OCI-M1 (cell line): Measurements from ENCODE around the gene GPHN.
A peak's percentile ranks its signal among the peaks of the same experiment; 100 is the strongest.
"Not testable (repeated sequence)": the region's sequence is repeated elsewhere in the genome, so short reads cannot be mapped to it uniquely, and the experiment has no call there.

Source experiments
- DNase-seq: peaks from one replicate; lab custom pipeline; 2025; lab: John Stamatoyannopoulos, UW

The GPHN gene

GRCh38 chr14:67059596-67059995, 551.6 kb downstream of the GPHN start:
- no peak for DNase-seq

- DNase-seq = no peak
These were observed 552.6 kb downstream of the GPHN start for GRCh38 chr14:67060546-67060945.

GRCh38 chr14:67067070-67067814, 559.3 kb downstream of the GPHN start:
- not testable (repeated sequence) for DNase-seq

DNA sequence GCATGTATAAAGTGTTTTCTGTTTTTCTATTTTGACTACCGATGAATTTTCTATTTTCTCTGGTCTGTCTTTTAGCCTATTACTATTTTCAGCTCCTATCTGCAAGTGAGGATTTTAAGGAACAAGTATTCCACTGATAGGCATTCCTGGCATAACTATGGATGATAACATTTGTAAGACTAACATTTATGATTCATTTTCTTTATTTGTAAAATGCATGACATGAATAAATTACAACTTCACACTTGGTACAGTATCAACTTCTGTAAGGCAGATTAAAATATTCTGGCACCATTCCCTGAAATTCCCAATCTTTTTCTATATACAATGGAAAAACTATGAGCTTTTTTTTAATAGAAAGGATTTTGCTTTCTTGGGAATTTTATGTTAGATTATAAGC, 560.3 kb downstream of the GPHN start:
- DNase-seq = no peak

- DNase-seq = no peak
These were observed 563.6 kb downstream of the GPHN start for GRCh38 chr14:67071506-67071905.

DNA sequence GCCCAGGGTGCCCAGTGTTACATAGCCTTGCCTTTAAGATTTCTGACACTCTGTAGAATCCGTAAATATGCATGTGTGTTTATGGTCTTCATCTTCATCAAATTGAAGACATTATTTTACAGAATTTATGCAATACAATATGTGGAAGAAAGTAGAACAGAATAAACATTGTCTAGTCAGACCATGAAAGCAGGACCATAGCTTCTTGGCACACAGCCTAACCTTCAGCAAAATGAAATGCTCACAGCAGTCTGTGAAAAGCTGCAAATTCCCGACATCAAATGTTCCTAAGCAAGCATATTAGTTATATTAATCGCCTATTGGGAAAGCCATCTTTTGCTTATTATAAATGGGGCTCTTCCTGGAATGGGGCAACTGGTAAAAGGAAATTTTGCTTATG, 570.0 kb downstream of the GPHN start:
- no peak for DNase-seq

DNA sequence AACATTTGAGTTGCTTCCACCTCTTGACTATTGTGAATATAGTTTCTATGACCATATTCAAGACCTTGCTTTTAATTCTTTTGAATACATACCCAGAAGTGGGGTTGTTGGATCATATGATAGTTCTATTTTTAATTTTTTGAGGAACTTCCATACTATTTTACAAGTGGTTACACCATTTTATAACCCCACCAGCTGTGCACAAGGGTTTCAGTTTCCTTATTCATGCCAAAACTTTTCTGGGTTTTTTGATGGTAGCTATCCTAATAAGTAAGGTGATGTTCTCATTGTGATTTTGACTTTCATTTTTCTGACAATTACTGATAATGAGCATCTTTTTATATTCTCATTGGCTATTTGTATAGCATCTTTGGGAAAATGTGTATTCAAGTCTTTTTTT, 571.9 kb downstream of the GPHN start:
- no peak for DNase-seq

GRCh38 chr14:67108230-67108629, 600.3 kb downstream of the GPHN start:
- DNase-seq = no peak

- DNase-seq = no peak
These were observed 603.1 kb downstream of the GPHN start for GRCh38 chr14:67111022-67111421.

DNA sequence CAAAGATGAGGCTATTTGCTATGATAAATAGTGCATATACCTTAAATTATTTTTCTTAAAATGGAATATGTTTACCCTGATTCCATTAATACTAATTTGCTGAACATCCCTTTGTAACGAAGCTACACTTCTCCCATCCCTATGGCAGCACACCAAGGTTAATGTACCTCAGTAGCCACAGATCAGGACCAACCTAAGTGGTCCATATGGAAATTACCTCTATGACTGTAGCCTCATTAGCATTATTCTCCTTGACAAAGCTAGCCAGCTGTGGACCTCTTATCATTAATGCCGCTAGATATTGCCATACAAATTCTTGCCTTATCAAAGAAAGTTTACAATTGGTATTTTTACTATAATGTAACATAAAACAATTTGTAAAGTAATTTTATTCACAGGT, 604.4 kb downstream of the GPHN start:
- no peak for DNase-seq

- DNase-seq = no peak
These were observed 619.2 kb downstream of the GPHN start for GRCh38 chr14:67127174-67127573.

GRCh38 chr14:67129768-67130167, 621.8 kb downstream of the GPHN start:
- DNase-seq = no peak

- DNase-seq = no peak
These were observed 623.7 kb downstream of the GPHN start for GRCh38 chr14:67131691-67132090.

GRCh38 chr14:67133144-67133543, 625.2 kb downstream of the GPHN start:
- DNase-seq = no peak

- peak; percentile 6 for DNase-seq
These were observed 625.9 kb downstream of the GPHN start for GRCh38 chr14:67133595-67134441.

DNA sequence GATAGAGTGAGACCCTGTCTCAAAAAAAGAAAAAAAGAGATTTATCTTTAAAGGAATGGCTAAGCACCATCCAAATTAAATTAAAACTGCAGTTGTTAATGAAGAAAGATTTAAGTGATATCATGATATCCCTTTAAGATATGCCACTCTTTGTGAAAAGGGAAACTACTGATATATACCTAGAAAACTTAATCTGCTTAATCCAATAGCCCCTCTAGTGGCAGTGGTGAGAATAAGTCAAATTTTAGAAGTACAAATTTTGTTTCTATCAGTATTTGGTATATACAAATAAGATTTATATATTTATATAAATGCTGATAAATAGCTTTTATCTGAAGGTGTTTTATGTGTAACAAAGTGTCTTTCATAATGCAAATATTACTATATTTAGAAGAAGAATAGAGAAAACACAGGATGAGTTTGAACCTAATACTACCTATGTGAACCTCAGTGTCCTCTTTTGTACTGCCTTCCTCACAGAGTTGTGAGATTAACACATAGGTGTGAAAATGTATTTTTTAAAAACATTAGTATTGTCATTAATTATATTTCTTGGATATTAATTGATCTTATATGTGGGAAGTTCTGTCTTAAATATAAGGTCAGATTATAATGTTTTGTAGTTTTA, 629.9 kb downstream of the GPHN start:
- peak; percentile 37 for DNase-seq

DNA sequence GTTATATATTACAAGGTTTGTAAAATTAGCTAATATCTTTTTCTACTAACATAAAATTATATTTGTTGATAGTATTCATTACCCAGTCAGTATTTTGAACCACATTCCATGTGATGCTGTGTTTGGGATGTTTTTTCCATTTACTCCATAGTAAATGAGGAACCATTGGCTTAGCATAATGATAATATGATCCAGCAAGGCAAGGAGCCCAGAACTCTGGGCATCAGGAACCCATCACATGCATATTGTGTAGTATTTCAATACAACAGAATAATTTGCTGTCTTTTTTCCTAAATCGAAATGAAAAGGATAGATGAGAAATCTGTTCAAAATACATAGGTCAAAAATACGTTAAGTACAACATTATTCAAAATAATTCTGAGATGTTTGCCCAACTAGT, 632.6 kb downstream of the GPHN start:
- no peak for DNase-seq

DNA sequence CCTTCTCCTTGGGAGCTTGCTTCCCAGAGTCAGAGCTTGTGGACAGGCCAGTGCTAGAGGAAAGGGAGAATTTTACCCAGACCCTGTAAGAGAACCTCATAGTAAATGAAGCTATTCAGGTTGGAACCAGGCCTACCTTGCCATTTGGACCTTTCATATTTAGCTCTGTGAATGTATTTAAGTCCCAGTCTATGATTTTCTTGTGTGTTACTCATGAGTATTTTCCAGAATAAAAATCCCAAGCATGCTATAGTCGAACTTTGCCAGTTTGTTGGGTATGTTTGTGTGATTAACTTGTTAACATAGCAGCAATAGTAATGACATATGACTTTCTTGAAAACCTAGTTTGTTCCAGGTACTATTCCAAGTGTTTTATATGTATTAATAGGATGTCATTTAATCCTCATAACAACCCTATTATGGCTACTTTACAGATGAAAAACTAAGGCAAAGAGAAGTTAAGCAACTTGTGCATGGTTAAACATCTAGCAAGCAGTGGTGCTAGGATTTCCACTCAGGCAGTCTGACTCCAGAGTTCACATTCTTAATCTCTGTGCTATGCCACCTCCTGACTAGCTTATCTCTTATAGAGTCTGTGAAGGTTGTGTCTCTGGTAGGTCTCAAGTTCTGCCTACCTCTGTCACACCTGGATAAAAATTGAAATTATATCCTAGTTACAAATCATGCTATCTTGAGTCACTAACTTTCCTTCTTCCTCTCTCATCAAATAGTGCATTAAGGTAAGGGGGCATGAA, 633.4 kb downstream of the GPHN start:
- no peak for DNase-seq

- no peak for DNase-seq
These were observed 643.2 kb downstream of the GPHN start for GRCh38 chr14:67151082-67151666.

GRCh38 chr14:67158566-67158965, 650.6 kb downstream of the GPHN start:
- DNase-seq = no peak

DNA sequence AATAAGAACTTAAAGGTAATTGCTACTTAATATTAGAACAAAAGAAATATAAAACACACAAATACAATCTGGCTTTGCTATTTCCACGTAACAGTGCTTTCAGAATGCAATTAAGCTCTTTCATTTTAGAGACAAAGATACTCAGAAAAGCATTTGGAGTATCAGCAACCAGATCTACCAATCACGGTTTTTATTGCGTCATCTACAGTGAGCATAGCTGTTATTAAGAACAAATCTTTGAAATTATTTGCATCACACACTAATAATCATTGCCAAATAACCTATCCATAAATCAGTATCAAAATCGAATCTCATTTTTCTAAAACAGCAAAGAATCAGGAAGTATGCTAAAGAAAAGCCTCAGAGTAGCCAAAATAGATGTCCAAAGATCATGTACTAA, 654.4 kb downstream of the GPHN start:
- no peak for DNase-seq

- DNase-seq = peak; percentile 54
These were observed 658.5 kb downstream of the GPHN start for GRCh38 chr14:67166450-67166853.
